ENCODE data around the gene NUDT7. TPM values are rescaled to one million over a fixed set of nuclear protein-coding genes. Genes with fewer than 3 reads are reported as not detected.

Gene NUDT7
- total RNA-seq, 1 donor from 2014 or later: 1.4 TPM

- no peaks in the 10 kb centered on the region for H3K9me3 Mint-ChIP-seq (ENCODE audit: unreplicated experiment)
- no peak overlapping the region for H3K27ac Mint-ChIP-seq (ENCODE audit: unreplicated experiment)
- no peaks in the 10 kb centered on the region for H3K36me3 Mint-ChIP-seq (ENCODE audit: unreplicated experiment)
- no peak for DNase-seq (ENCODE audit: extremely low spot score, unreplicated experiment)
- no peak overlapping the region for H3K4me3 Mint-ChIP-seq (ENCODE audit: unreplicated experiment)
- no peak for TF ChIP-seq CTCF (IDR thresholded peaks at IDR 0.05)
- H3K27me3 Mint-ChIP-seq (ENCODE audit: unreplicated experiment): no peaks in the 10 kb centered on the region
- no peaks in the 10 kb centered on the region for H3K4me1 Mint-ChIP-seq (ENCODE audit: unreplicated experiment)
Observed at GRCh38 chr16:77679901-77680300, 42.4 kb upstream of the NUDT7 start.

GRCh38 chr16:77680496-77680895 lies 41.8 kb upstream of the NUDT7 start:
- DNase-seq (ENCODE audit: extremely low spot score, unreplicated experiment): no peak
- no peak for TF ChIP-seq CTCF (IDR thresholded peaks at IDR 0.05)
- Mint-ChIP-seq H3K4me3 (ENCODE audit: unreplicated experiment) (no peak overlapping the region), H3K4me1 (ENCODE audit: unreplicated experiment) (no peaks in the 10 kb centered on the region), H3K27ac (ENCODE audit: unreplicated experiment) (no peak overlapping the region), H3K36me3 (ENCODE audit: unreplicated experiment) (no peaks in the 10 kb centered on the region), H3K9me3 (ENCODE audit: unreplicated experiment) (no peaks in the 10 kb centered on the region), H3K27me3 (ENCODE audit: unreplicated experiment) (no peaks in the 10 kb centered on the region)

- no peaks in the 10 kb centered on the region for H3K36me3 Mint-ChIP-seq (ENCODE audit: unreplicated experiment)
- no peak overlapping the region for H3K4me3 Mint-ChIP-seq (ENCODE audit: unreplicated experiment)
- no peaks in the 10 kb centered on the region for H3K9me3 Mint-ChIP-seq (ENCODE audit: unreplicated experiment)
- no peak overlapping the region for H3K27ac Mint-ChIP-seq (ENCODE audit: unreplicated experiment)
- DNase-seq (ENCODE audit: extremely low spot score, unreplicated experiment): no peak
- no peaks in the 10 kb centered on the region for H3K27me3 Mint-ChIP-seq (ENCODE audit: unreplicated experiment)
- H3K4me1 Mint-ChIP-seq (ENCODE audit: unreplicated experiment): no peaks in the 10 kb centered on the region
- TF ChIP-seq CTCF (IDR thresholded peaks at IDR 0.05): no peak
Observed at GRCh38 chr16:77682586-77682985, 39.7 kb upstream of the NUDT7 start.

GRCh38 chr16:77683397-77684180 lies 38.7 kb upstream of the NUDT7 start:
- H3K27me3 Mint-ChIP-seq (ENCODE audit: unreplicated experiment): no peaks in the 10 kb centered on the region
- DNase-seq (ENCODE audit: extremely low spot score, unreplicated experiment): no peak
- H3K36me3 Mint-ChIP-seq (ENCODE audit: unreplicated experiment): no peaks in the 10 kb centered on the region
- no peak overlapping the region for H3K27ac Mint-ChIP-seq (ENCODE audit: unreplicated experiment)
- H3K4me3 Mint-ChIP-seq (ENCODE audit: unreplicated experiment): no peak overlapping the region
- TF ChIP-seq CTCF (IDR thresholded peaks at IDR 0.05): no peak
- no peaks in the 10 kb centered on the region for H3K4me1 Mint-ChIP-seq (ENCODE audit: unreplicated experiment)
- no peaks in the 10 kb centered on the region for H3K9me3 Mint-ChIP-seq (ENCODE audit: unreplicated experiment)

- no peaks in the 10 kb centered on the region for H3K4me1 Mint-ChIP-seq (ENCODE audit: unreplicated experiment)
- H3K9me3 Mint-ChIP-seq (ENCODE audit: unreplicated experiment): no peaks in the 10 kb centered on the region
- no peak for DNase-seq (ENCODE audit: extremely low spot score, unreplicated experiment)
- no peak overlapping the region for H3K27ac Mint-ChIP-seq (ENCODE audit: unreplicated experiment)
- no peak for TF ChIP-seq CTCF (IDR thresholded peaks at IDR 0.05)
- H3K4me3 Mint-ChIP-seq (ENCODE audit: unreplicated experiment): no peak overlapping the region
- no peaks in the 10 kb centered on the region for H3K36me3 Mint-ChIP-seq (ENCODE audit: unreplicated experiment)
- no peaks in the 10 kb centered on the region for H3K27me3 Mint-ChIP-seq (ENCODE audit: unreplicated experiment)
Observed at GRCh38 chr16:77684181-77684526, 38.2 kb upstream of the NUDT7 start.

Data from osteocyte (in vitro differentiated cells).